PC-9 (cell line): ENCODE results near the gene MOSPD2.

Source experiments
- CTCF ChIP-seq: fragments of 200-600 bp; sonication (generic); conservative IDR thresholded peaks from 2 replicates; pipeline ENCODE4 v1.6.1; 2017; ENCODE audit warnings: mixed run types, antibody characterized with exemption, mild to moderate bottlenecking, moderate library complexity
- EZH2 ChIP-seq: fragments of 200-600 bp; sonication (generic); IDR thresholded peaks from 2 replicates; pipeline ENCODE4 v1.8.0; 2017; ENCODE audit warnings: antibody characterized with exemption, low read depth

- TF ChIP-seq CTCF (no peak), EZH2 (no peak)
Observed at GRCh38 chrX:14897042-14897441, 23.8 kb downstream of the MOSPD2 start.
